GM21528 (cell line): ENCODE results near the gene TRAF1.

Experiments
- ATAC-seq: cut with Tn5 transposase; IDR thresholded peaks from one replicate; pipeline ENCODE4 v1.9.1; 2021; ENCODE audit warnings: mild to moderate bottlenecking, moderate library complexity; ENCODE audit not compliant: unreplicated experiment, low FRiP score

TRAF1 gene

DNA sequence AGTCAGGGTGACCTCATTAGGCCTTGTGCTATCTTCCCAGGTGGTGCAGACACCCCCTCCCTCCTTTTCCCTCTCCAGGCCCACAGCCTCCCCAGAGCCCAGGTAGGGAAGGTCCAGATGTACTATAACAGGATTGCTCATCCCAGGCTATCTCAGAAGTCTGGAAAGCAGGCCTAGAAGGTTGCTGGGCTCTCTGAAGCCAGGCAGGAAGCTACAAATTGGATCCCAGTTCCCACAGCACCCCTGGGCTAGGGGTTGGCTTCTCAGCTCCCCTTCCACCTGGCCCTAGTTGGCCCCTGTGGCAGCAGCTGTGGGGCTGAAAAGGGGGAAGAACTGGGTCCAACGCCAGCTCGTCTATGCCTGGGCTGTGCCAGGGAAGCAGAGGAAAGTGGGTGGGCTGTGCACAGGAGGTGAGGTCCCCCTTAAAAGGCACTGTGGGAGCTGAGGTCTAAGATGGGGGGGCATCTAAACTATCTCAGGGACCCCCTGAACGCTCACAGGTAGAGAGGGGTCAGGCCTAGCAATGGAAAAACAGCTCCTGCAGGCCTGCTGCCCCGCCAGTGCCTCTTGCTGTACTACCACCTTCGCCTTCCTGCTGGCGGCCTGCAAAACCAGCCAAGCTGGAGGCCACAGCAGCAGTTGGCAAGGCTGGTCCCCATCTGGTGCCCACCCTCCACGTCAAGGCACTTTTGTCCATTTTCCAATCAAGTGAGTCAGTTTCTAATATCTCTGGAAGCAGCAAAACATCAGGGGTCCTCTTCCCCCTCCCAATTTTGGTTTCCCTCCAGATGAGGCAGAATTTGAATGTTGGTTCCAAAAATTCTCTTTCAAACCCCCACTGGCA is 70.5 kb downstream of the TRAF1 start:
- ATAC-seq = no peak

DNA sequence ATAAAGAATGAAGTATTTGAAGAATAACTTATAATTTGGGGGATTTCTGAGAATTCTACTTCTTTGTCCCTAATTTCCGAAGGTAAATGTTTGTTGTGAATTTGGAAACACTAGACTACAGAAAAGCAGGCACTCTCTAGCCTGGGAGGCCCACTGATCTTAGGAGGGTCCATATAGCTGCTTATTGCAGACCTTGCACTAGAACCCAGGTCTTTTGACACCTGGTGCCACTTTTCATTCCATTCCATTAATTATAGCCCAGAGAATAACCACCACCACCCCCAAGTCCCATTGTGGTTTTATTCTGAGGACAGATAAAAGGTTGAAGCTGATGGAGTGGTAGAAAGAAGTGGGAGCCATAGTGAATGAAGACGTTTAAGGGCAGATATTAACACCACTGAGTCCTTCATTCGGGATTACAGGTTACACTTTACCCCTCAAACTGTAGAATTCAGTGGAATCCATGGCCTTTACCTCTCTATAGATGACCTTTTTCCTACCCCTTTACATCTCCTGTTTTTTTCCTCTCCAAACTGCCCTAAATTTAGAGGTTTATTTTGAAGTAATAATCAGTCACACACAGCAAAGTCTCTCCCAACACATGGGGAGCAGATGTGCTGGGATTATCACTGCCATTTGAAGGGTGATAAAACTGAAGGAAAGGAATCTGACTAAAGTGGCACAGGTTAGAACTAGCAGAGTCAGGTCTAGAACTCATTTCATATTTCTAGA is 71.8 kb downstream of the TRAF1 start:
- no peak for ATAC-seq

DNA sequence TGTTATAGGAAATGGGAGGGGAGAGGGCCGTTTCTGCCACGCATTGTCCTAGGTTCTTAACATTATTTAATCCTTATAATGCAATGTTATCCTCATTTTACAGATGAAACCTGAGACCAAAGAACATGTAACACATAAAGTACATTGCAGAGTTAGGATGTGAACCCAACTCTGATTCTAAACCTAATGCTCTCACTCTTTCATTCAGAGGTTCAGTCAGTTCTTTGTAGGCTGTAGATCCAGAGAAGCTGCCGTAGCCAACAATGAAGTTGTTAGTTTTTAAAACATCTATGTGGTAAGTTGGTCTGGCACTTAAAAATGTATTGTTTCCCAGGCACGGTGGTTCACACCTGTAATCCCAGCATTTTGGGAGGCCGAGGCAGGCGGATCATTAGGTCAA is 73.4 kb downstream of the TRAF1 start:
- no peak for ATAC-seq
